Caco-2 (cell line): ENCODE measurements around the gene ADAMTS2. TPM values are rescaled to one million over a fixed set of nuclear protein-coding genes. Genes with fewer than 3 reads are reported as not detected.

Experiments used
- BruUV-seq: library from RNA; stranded (reverse); fragments of 400-500 nt; replicated peaks from 2 replicates; lab custom pipeline; 2021; lab: Mats Ljungman, UMichigan
- CTCF ChIA-PET: fragments of 300-600 bp; sonication (Branson Sonifier 250); formaldehyde crosslinking; loops from one replicate; lab custom pipeline; 2022; ENCODE audit warnings: antibody characterized with exemption; lab: Charles Lee
- POLR2A ChIA-PET: fragments of 300-600 bp; sonication (Branson Sonifier 250); formaldehyde crosslinking; loops from one replicate; lab custom pipeline; 2022; ENCODE audit warnings: antibody characterized with exemption; lab: Charles Lee
- DNase-seq, 2 experiments: peaks; one replicate each; pipeline versions ENCODE4 v3.0.0 to v3.0.0-alpha.2; 2020 to 2022
- H3K27me3 ChIP-seq: replicated peaks from 2 replicates; pipeline ENCODE4 v1.6.0; 2011; ENCODE audit warnings: low read length; ENCODE audit not compliant: control insufficient read depth, insufficient read depth
- H3K36me3 ChIP-seq: 2 replicates; pipeline ENCODE4 v1.5.1; 2011; ENCODE audit warnings: low read length; ENCODE audit not compliant: control insufficient read depth, insufficient read depth
- H3K4me1 ChIP-seq: fragments of 250-450 bp; sonication (Bioruptor Pico); 2 replicates; pipeline ENCODE4 v1.5.1; 2020; ENCODE audit warnings: mild to moderate bottlenecking
- H3K4me3 ChIP-seq: 2 replicates; pipeline ENCODE4 v1.5.1; 2011; ENCODE audit warnings: low read depth, mild to moderate bottlenecking, control low read depth, low read length
- H3K9me3 ChIP-seq: fragments of 250-450 bp; sonication (Bioruptor Pico); 2 replicates; pipeline ENCODE4 v1.5.1; 2020; ENCODE audit warnings: mild to moderate bottlenecking, moderate library complexity
- H3K27ac Mint-ChIP-seq: one replicate; pipeline ENCODE4 v1.8.0; 2022; ENCODE audit warnings: mixed read lengths; ENCODE audit not compliant: unreplicated experiment
- H3K27me3 Mint-ChIP-seq: one replicate; pipeline ENCODE4 v1.8.0; 2022; ENCODE audit warnings: mixed read lengths; ENCODE audit not compliant: insufficient read depth, unreplicated experiment
- H3K36me3 Mint-ChIP-seq: one replicate; pipeline ENCODE4 v1.8.0; 2022; ENCODE audit warnings: mild to moderate bottlenecking, mixed read lengths; ENCODE audit not compliant: insufficient read depth, unreplicated experiment
- H3K4me1 Mint-ChIP-seq: one replicate; pipeline ENCODE4 v1.8.0; 2022; ENCODE audit warnings: low read depth, mixed read lengths; ENCODE audit not compliant: unreplicated experiment
- H3K4me3 Mint-ChIP-seq: one replicate; pipeline ENCODE4 v1.8.0; 2022; ENCODE audit warnings: mild to moderate bottlenecking, moderate library complexity, mixed read lengths; ENCODE audit not compliant: unreplicated experiment
- H3K9me3 Mint-ChIP-seq: one replicate; pipeline ENCODE4 v1.8.0; 2022; ENCODE audit warnings: mixed read lengths; ENCODE audit not compliant: unreplicated experiment
- CTCF ChIP-seq, 2 experiments: fragments of 200-600 bp in 1 of 2; IDR thresholded peaks; 1 replicate in 1 of 2; 2 replicates in 1 of 2; pipeline versions ENCODE4 v1.5.1 to v1.8.0; 2011 to 2022; ENCODE audit warnings: antibody characterized with exemption in 1 of 2, control low read depth in 1 of 2, inconsistent platforms in 1 of 2, low read depth in 1 of 2, low read length in 1 of 2, mild to moderate bottlenecking in 1 of 2, moderate library complexity in 1 of 2; ENCODE audit not compliant: insufficient read depth in 1 of 2, severe bottlenecking in 1 of 2, unreplicated experiment in 1 of 2
- intact Hi-C: fragments of 100-400 bp; cut with micrococcal nuclease; formaldehyde crosslinking; loops from one replicate; pipeline ENCODE4 v1.10.0; 2022; ENCODE audit not compliant: unreplicated experiment
- total RNA-seq: library from RNA; stranded (reverse); gene quantifications from 2 replicates; pipeline ENCODE4 v1.2.3, GENCODE V29; 2022

The ADAMTS2 gene
- total RNA-seq, 1 experiment from 2014 or later: 0.05 TPM

GRCh38 chr5:179166171-179166885 is 178.9 kb downstream of the ADAMTS2 start:
- Mint-ChIP-seq H3K9me3 (peaks cover 8% of the 10 kb centered on the region), H3K27me3 (no peaks in the 10 kb centered on the region), H3K27ac (no peak overlapping the region), H3K4me1 (no peaks in the 10 kb centered on the region), H3K4me3 (no peak overlapping the region), H3K36me3 (no peaks in the 10 kb centered on the region)
- H3K27me3 ChIP-seq: no peaks in the 10 kb centered on the region
- DNase-seq: peak in 1 of 2 experiments; percentile 11
- intact Hi-C loops: no loop called here
- no peaks in the 10 kb centered on the region; the same call in 1 of the 2 replicates for H3K9me3 ChIP-seq
- H3K4me3 ChIP-seq: no peak overlapping the region
- ChIA-PET CTCF (no interaction called here), POLR2A (no interaction called here)
- BruUV-seq: no TSS peak
- no peak for TF ChIP-seq CTCF (IDR thresholded peaks at IDR 0.05; ENCODE audit: insufficient read depth in 1 of 2, low read depth in 1 of 2, low read length in 1 of 2, severe bottlenecking in 1 of 2, unreplicated experiment in 1 of 2)
- H3K4me1 ChIP-seq: no peaks in the 10 kb centered on the region
- no peaks in the 10 kb centered on the region for H3K36me3 ChIP-seq

- Mint-ChIP-seq H3K9me3 (peaks cover 15% of the 10 kb centered on the region), H3K36me3 (no peaks in the 10 kb centered on the region), H3K27ac (no peak overlapping the region), H3K4me3 (no peak overlapping the region), H3K4me1 (no peaks in the 10 kb centered on the region), H3K27me3 (no peaks in the 10 kb centered on the region)
- intact Hi-C loops: no loop called here
- BruUV-seq: no TSS peak
- Histone ChIP-seq H3K4me1 (no peaks in the 10 kb centered on the region), H3K36me3 (no peaks in the 10 kb centered on the region), H3K9me3 (no peaks in the 10 kb centered on the region; the same call in 1 of the 2 replicates), H3K4me3 (no peak overlapping the region), H3K27me3 (no peaks in the 10 kb centered on the region)
- ChIA-PET CTCF (no interaction called here), POLR2A (no interaction called here)
- DNase-seq: peak in 1 of 2 experiments; percentile 22
- TF ChIP-seq CTCF (IDR thresholded peaks at IDR 0.05; ENCODE audit: insufficient read depth in 1 of 2, low read depth in 1 of 2, low read length in 1 of 2, severe bottlenecking in 1 of 2, unreplicated experiment in 1 of 2): no peak
Observed at GRCh38 chr5:179165421-179166170, 179.7 kb downstream of the ADAMTS2 start.

GRCh38 chr5:179164331-179165311 is 180.6 kb downstream of the ADAMTS2 start:
- Mint-ChIP-seq H3K4me1 (no peaks in the 10 kb centered on the region), H3K4me3 (no peak overlapping the region), H3K27ac (no peak overlapping the region), H3K9me3 (peaks cover 25% of the 10 kb centered on the region), H3K27me3 (no peaks in the 10 kb centered on the region), H3K36me3 (no peaks in the 10 kb centered on the region)
- Histone ChIP-seq H3K4me3 (no peak overlapping the region), H3K27me3 (no peaks in the 10 kb centered on the region), H3K4me1 (no peaks in the 10 kb centered on the region), H3K36me3 (no peaks in the 10 kb centered on the region), H3K9me3 (no peaks in the 10 kb centered on the region; the same call in 1 of the 2 replicates)
- ChIA-PET CTCF (no interaction called here), POLR2A (no interaction called here)
- no TSS peak for BruUV-seq
- intact Hi-C loops: no loop called here
- DNase-seq: peak in 1 of 2 experiments; percentile 27
- no peak for TF ChIP-seq CTCF (IDR thresholded peaks at IDR 0.05; ENCODE audit: insufficient read depth in 1 of 2, low read depth in 1 of 2, low read length in 1 of 2, severe bottlenecking in 1 of 2, unreplicated experiment in 1 of 2)
